GM13976 (cell line): ENCODE results near the gene CTIF.

Experiments
- DNase-seq: peaks from one replicate; pipeline ENCODE4 v3.0.0; 2012; ENCODE audit warnings: low spot score
- CTCF ChIP-seq: IDR thresholded peaks from 2 replicates; pipeline ENCODE4 v1.5.1; 2012; ENCODE audit warnings: borderline replicate concordance, mild to moderate bottlenecking; ENCODE audit not compliant: insufficient read depth; ENCODE audit errors: extremely low read depth, missing control alignments, control extremely low read depth
- in situ Hi-C: fragments of 300-500 bp; cut with MboI; formaldehyde crosslinking; loops from one replicate; pipeline ENCODE4 v1.12.0; 2022; ENCODE audit warnings: low sequenced_read_pairs, mixed read lengths, inconsistent platforms; ENCODE audit not compliant: unreplicated experiment

The CTIF gene

GRCh38 chr18:48784656-48785055 lies 245.8 kb downstream of the CTIF start:
- in situ Hi-C loops: no loop called here
- DNase-seq: no peak

GRCh38 chr18:48785091-48785614 lies 246.3 kb downstream of the CTIF start:
- in situ Hi-C loops: no loop called here
- peak; percentile 89 for DNase-seq
- TF ChIP-seq CTCF: no peak

More at GRCh38 chr18:48784656-48785055, 245.8 kb downstream of the CTIF start:
- TF ChIP-seq CTCF: no peak

- TF ChIP-seq CTCF: no peak
- DNase-seq: no peak
- in situ Hi-C loops: no loop called here
Observed at GRCh38 chr18:48785736-48786454, 247.1 kb downstream of the CTIF start.

GRCh38 chr18:48786455-48787202 lies 247.8 kb downstream of the CTIF start:
- DNase-seq: no peak
- in situ Hi-C loops: no loop called here
- no peak for TF ChIP-seq CTCF

- DNase-seq: no peak
- TF ChIP-seq CTCF: no peak
- in situ Hi-C loops: no loop called here
Observed at GRCh38 chr18:48787203-48788151, 248.6 kb downstream of the CTIF start.

- in situ Hi-C loops: no loop called here
- no peak for DNase-seq
- TF ChIP-seq CTCF: no peak
Observed at GRCh38 chr18:48788373-48788772, 249.5 kb downstream of the CTIF start.
